CD14-positive monocyte (primary cell): ENCODE data around the gene TNFRSF13B. TPM values are rescaled to one million over a fixed set of nuclear protein-coding genes. Genes with fewer than 3 reads are reported as not detected.

Source experiments
- DNase-seq, 3 donors: peaks; one replicate each; pipeline ENCODE4 v3.0.0-alpha.2; 2011 to 2022
- H2AFZ ChIP-seq: 2 replicates; pipeline ENCODE4 v1.6.0; 2012; ENCODE audit warnings: mild to moderate bottlenecking, low read depth, low read length, inconsistent platforms; ENCODE audit not compliant: insufficient read depth, poor library complexity, severe bottlenecking
- H3K27ac ChIP-seq, 2 donors: 1 replicate in 1 of 2; 2 replicates in 1 of 2; pipeline ENCODE4 v1.5.1; 2012 to 2013; ENCODE audit warnings: low read length in 2 of 2, control low read depth in 1 of 2, inconsistent platforms in 1 of 2, low read depth in 1 of 2, mild to moderate bottlenecking in 1 of 2
- H3K27me3 ChIP-seq, 2 donors: one replicate each; pipeline versions ENCODE4 v1.6.0 to v1.6.1; 2011 to 2013; ENCODE audit warnings: low read length in 2 of 2; ENCODE audit not compliant: control insufficient read depth in 2 of 2, insufficient read depth in 2 of 2
- H3K36me3 ChIP-seq, 2 donors: replicated peaks in 1 of 2; 1 replicate in 1 of 2; 2 replicates in 1 of 2; pipeline versions ENCODE4 v1.5.1 to v1.6.1; 2012 to 2013; ENCODE audit warnings: low read length in 2 of 2, control low read depth in 1 of 2, inconsistent platforms in 1 of 2, mild to moderate bottlenecking in 1 of 2; ENCODE audit not compliant: insufficient read depth in 2 of 2, control insufficient read depth in 1 of 2
- H3K4me1 ChIP-seq, 2 donors: 1 replicate in 1 of 2; 2 replicates in 1 of 2; pipeline versions ENCODE4 v1.5.1 to v1.6.1; 2012 to 2013; ENCODE audit warnings: low read length in 2 of 2, control low read depth in 1 of 2, inconsistent platforms in 1 of 2, mild to moderate bottlenecking in 1 of 2, moderate library complexity in 1 of 2; ENCODE audit not compliant: insufficient read depth in 2 of 2, control insufficient read depth in 1 of 2
- H3K4me2 ChIP-seq: replicated peaks from 2 replicates; pipeline ENCODE3; 2012; ENCODE audit warnings: low read length, moderate library complexity, mild to moderate bottlenecking; ENCODE audit not compliant: poor library complexity, severe bottlenecking; ENCODE audit errors: extremely low read depth
- H3K4me3 ChIP-seq, 3 experiments: fragments of 200-600 bp in 1 of 3; sonication (generic) in 1 of 3; replicated peaks in 1 of 3; 1 replicate in 2 of 3; 2 replicates in 1 of 3; pipeline ENCODE4 v1.5.1; 2011 to 2013; ENCODE audit warnings: low read length in 3 of 3, mild to moderate bottlenecking in 3 of 3, control low read depth in 2 of 3, low read depth in 2 of 3, inconsistent platforms in 1 of 3, moderate library complexity in 1 of 3
- H3K79me2 ChIP-seq: 2 replicates; pipeline ENCODE4 v1.6.0; 2012; ENCODE audit warnings: mild to moderate bottlenecking, control low read depth, inconsistent platforms, low read length, moderate library complexity; ENCODE audit not compliant: insufficient read depth
- H3K9ac ChIP-seq: 2 replicates; pipeline ENCODE4 v1.6.0; 2017; ENCODE audit warnings: low read length, mild to moderate bottlenecking; ENCODE audit not compliant: insufficient read depth, poor library complexity, severe bottlenecking
- H3K9me3 ChIP-seq, 2 donors: replicated peaks in 1 of 2; 1 replicate in 1 of 2; 2 replicates in 1 of 2; pipeline versions ENCODE4 v1.5.1 to v1.6.1; 2012 to 2013; ENCODE audit warnings: low read length in 2 of 2, control low read depth in 1 of 2; ENCODE audit not compliant: control insufficient read depth in 1 of 2, insufficient read depth in 1 of 2
- H4K20me1 ChIP-seq: 2 replicates; pipeline ENCODE4 v1.6.0; 2012; ENCODE audit warnings: mild to moderate bottlenecking, low read length, control low read depth, moderate library complexity; ENCODE audit not compliant: insufficient read depth
- H3K27ac Mint-ChIP-seq, 7 donors: one replicate each; pipeline ENCODE4 v1.8.0; 2020; ENCODE audit warnings: mild to moderate bottlenecking in 7 of 7, mixed read lengths in 7 of 7, moderate library complexity in 6 of 7, inconsistent platforms in 2 of 7
- H3K27me3 Mint-ChIP-seq, 3 donors: one replicate each; pipeline ENCODE4 v1.8.0; 2021 to 2022; ENCODE audit warnings: low read depth in 3 of 3, mild to moderate bottlenecking in 3 of 3, mixed read lengths in 3 of 3, moderate library complexity in 3 of 3, inconsistent platforms in 1 of 3
- H3K36me3 Mint-ChIP-seq, 2 donors: one replicate each; pipeline ENCODE4 v1.8.0; 2020; ENCODE audit warnings: mixed read lengths in 2 of 2, inconsistent platforms in 1 of 2, mild to moderate bottlenecking in 1 of 2
- H3K4me1 Mint-ChIP-seq: one replicate; pipeline ENCODE4 v1.8.0; 2020; ENCODE audit warnings: mild to moderate bottlenecking, mixed read lengths
- H3K4me3 Mint-ChIP-seq, 2 donors: one replicate each; pipeline ENCODE4 v1.8.0; 2020; ENCODE audit warnings: mild to moderate bottlenecking in 2 of 2, mixed read lengths in 2 of 2, moderate library complexity in 1 of 2
- H3K9me3 Mint-ChIP-seq, 7 donors: one replicate each; pipeline ENCODE4 v1.8.0; 2020 to 2022; ENCODE audit warnings: mixed read lengths in 7 of 7, mild to moderate bottlenecking in 6 of 7, moderate library complexity in 6 of 7, inconsistent platforms in 2 of 7
- CTCF ChIP-seq: fragments of 200-600 bp; IDR thresholded peaks from one replicate; pipeline ENCODE4 v1.8.0; 2022; ENCODE audit warnings: antibody characterized with exemption, mild to moderate bottlenecking
- WGBS: methylation state at CpG from one replicate; pipeline ENCODE4 v1.1.5; 2013; ENCODE audit warnings: missing lambda C conversion rate; ENCODE audit not compliant: insufficient coverage; 5-methylcytosine and 5-hydroxymethylcytosine counted together
- intact Hi-C, 2 donors: fragments of 100-400 bp; cut with micrococcal nuclease; formaldehyde crosslinking; loops; one replicate each; pipeline versions ENCODE4 v1.15.0 to v1.15.1; 2023
- polyA plus RNA-seq, 3 donors: library from polyadenylated mRNA; depleted of rRNA in 1 of 3; unstranded in 2 of 3; stranded (reverse) in 1 of 3; fragments of 300-500 nt in 2 of 3; fragments of >200 nt in 1 of 3; fragmentation: Illumina TruSeq in 2 of 3; gene quantifications; 1 replicate in 2 of 3; 2 replicates in 1 of 3; pipeline ENCODE4 v1.2.3, GENCODE V29; 2012 to 2021

TNFRSF13B gene
- polyA plus RNA-seq, 3 donors, result 0.21 to 0.47 TPM; not detected in 1

GRCh38 chr17:16932611-16933010 is 39.3 kb downstream of the TNFRSF13B start:
- TF ChIP-seq CTCF, result no peak
- Mint-ChIP-seq H3K4me3 (no peak overlapping the region), H3K36me3 (no peaks in the 10 kb centered on the region), H3K27ac (no peak overlapping the region), H3K9me3 (no peaks in the 10 kb centered on the region), H3K4me1 (peaks cover 2% of the 10 kb centered on the region), H3K27me3 (peaks cover 0 to 8% (median 5%) of the 10 kb centered on the region in 3 donors)
- Histone ChIP-seq H3K4me2 (no peak overlapping the region), H3K4me3 (no peak overlapping the region), H3K36me3 (no peaks in the 10 kb centered on the region), H2AFZ (no peak overlapping the region), H3K79me2 (no peaks in the 10 kb centered on the region), H4K20me1 (no peaks in the 10 kb centered on the region), H3K4me1 (no peaks in the 10 kb centered on the region), H3K9ac (no peak overlapping the region), H3K27ac (no peak overlapping the region), H3K27me3 (no peaks in the 10 kb centered on the region), H3K9me3 (no peaks in the 10 kb centered on the region)
- 96% methylated on average over 5 of the region's 6 CpGs for WGBS
- intact Hi-C loops, result no loop called here
- no peak for DNase-seq

DNA sequence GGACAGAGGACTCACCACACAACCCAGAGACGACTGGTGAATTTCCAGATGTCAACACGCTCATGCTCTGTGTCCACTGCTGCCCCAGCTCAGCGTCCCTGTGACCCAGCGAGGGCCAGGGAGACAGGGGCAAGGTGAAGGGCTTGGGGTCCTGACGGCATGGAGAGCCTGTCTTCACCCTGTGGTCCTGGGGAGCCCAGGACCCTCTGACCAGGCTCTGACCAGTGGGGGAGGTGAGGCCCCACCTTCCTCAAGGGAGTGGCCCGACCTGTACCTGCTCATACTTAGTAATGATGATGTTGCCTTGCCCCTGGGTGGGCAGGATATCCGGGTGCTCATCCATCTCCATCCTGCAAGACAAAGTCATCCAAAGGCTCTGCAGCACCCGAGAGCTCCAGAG is 39.8 kb downstream of the TNFRSF13B start:
- H3K36me3 ChIP-seq, result no peaks in the 10 kb centered on the region
- 91% methylated on average over 5 of the region's 8 CpGs for WGBS
- no peak overlapping the region for H3K4me2 ChIP-seq
- no peaks in the 10 kb centered on the region for H4K20me1 ChIP-seq
- H3K9ac ChIP-seq, result no peak overlapping the region
- no peak overlapping the region for H3K27ac Mint-ChIP-seq
- no peak overlapping the region for H2AFZ ChIP-seq
- DNase-seq, result no peak
- H3K4me1 ChIP-seq, result no peaks in the 10 kb centered on the region
- no peak overlapping the region for H3K27ac ChIP-seq
- no peak overlapping the region for H3K4me3 ChIP-seq
- intact Hi-C loops, result no loop called here
- no peaks in the 10 kb centered on the region for H3K27me3 ChIP-seq
- H3K9me3 Mint-ChIP-seq, result no peaks in the 10 kb centered on the region
- H3K36me3 Mint-ChIP-seq, result no peaks in the 10 kb centered on the region
- no peaks in the 10 kb centered on the region for H3K79me2 ChIP-seq
- peaks cover 0 to 6% (median 4%) of the 10 kb centered on the region in 3 donors for H3K27me3 Mint-ChIP-seq
- no peaks in the 10 kb centered on the region for H3K9me3 ChIP-seq
- peaks cover 2% of the 10 kb centered on the region for H3K4me1 Mint-ChIP-seq
- no peak overlapping the region for H3K4me3 Mint-ChIP-seq
- no peak for TF ChIP-seq CTCF
